SK-N-MC (cell line): ENCODE data around the gene ZNF652.

Source experiments
- EZH2 ChIP-seq: fragments of 200-600 bp; sonication (generic); IDR thresholded peaks from one replicate; pipeline ENCODE4 v1.6.1; 2017; ENCODE audit warnings: antibody characterized with exemption
- POLR2AphosphoS5 ChIP-seq: IDR thresholded peaks from 2 replicates; pipeline ENCODE4 v1.6.1; 2012; ENCODE audit warnings: mild to moderate bottlenecking, low read depth, low read length, borderline replicate concordance

- TF ChIP-seq POLR2AphosphoS5 (no peak), EZH2 (no peak)
Measured at GRCh38 chr17:49292901-49293300, 69.1 kb downstream of the ZNF652 start.
